Measurements from ENCODE around the gene PTGS2.

GRCh38 chr1:186700722-186701121 lies 20.5 kb upstream of the PTGS2 start:
- TF ChIP-seq POLR2A (IDR thresholded peaks at IDR 0.05; ENCODE audit: low read depth) (no peak), CTCF (IDR thresholded peaks at IDR 0.05) (no peak)
